H1 (cell line): Measurements from ENCODE around the gene SNED1. TPM values are rescaled to one million over a fixed set of nuclear protein-coding genes. Genes with fewer than 3 reads are reported as not detected.

ENCODE experiments used
- CTCF ChIA-PET: fragments of 300-600 bp; sonication (Branson Sonifier 250); formaldehyde crosslinking; loops from one replicate; lab custom pipeline; 2021; ENCODE audit not compliant: partially characterized antibody; lab: Charles Lee
- POLR2A ChIA-PET: fragments of 300-600 bp; sonication (Branson Sonifier 250); formaldehyde crosslinking; loops from one replicate; lab custom pipeline; 2021; ENCODE audit warnings: inconsistent platforms; ENCODE audit not compliant: partially characterized antibody; lab: Charles Lee
- DNase-seq, 2 experiments: peaks; one replicate each; pipeline versions ENCODE4 v3.0.0 to v3.0.0-alpha.2; 2010 to 2022; ENCODE audit warnings: low spot score in 2 of 2, low read depth in 1 of 2, mixed read lengths in 1 of 2
- FAIRE-seq: peaks from 2 replicates; lab custom pipeline; 2011; peaks lifted over from hg19 to GRCh38; lab: Jason Lieb, UNC
- H2AFZ ChIP-seq: 2 replicates; pipeline ENCODE4 v1.8.1; 2012; ENCODE audit warnings: low read length, inconsistent platforms
- H2AK5ac ChIP-seq: 2 replicates; pipeline ENCODE4 v1.6.1; 2013; ENCODE audit warnings: low read depth, low read length
- H2BK120ac ChIP-seq: replicated peaks from 2 replicates; pipeline ENCODE3; 2013; ENCODE audit warnings: low read depth, low read length, inconsistent platforms
- H2BK12ac ChIP-seq: 2 replicates; pipeline ENCODE4 v1.6.1; 2013; ENCODE audit warnings: low read depth, low read length
- H2BK15ac ChIP-seq: 2 replicates; pipeline ENCODE4 v1.6.1; 2013; ENCODE audit warnings: low read length
- H2BK20ac ChIP-seq: 2 replicates; pipeline ENCODE4 v1.6.1; 2013; ENCODE audit warnings: low read length
- H2BK5ac ChIP-seq: 2 replicates; pipeline ENCODE4 v1.6.1; 2013; ENCODE audit warnings: low read depth, low read length
- H3K14ac ChIP-seq: 2 replicates; pipeline ENCODE4 v1.6.1; 2013; ENCODE audit warnings: inconsistent platforms; ENCODE audit not compliant: insufficient read length
- H3K18ac ChIP-seq: 2 replicates; pipeline ENCODE4 v1.6.1; 2013; ENCODE audit warnings: low read length; ENCODE audit errors: extremely low read depth
- H3K23ac ChIP-seq: 2 replicates; pipeline ENCODE4 v1.6.1; 2013; ENCODE audit warnings: inconsistent platforms; ENCODE audit not compliant: insufficient read length
- H3K23me2 ChIP-seq: 2 replicates; pipeline ENCODE4 v1.6.1; 2013; ENCODE audit warnings: low read depth, low read length
- H3K27ac ChIP-seq: 2 replicates; pipeline ENCODE4 v1.6.1; 2011; ENCODE audit warnings: low read depth, low read length, inconsistent platforms
- H3K27me3 ChIP-seq, 4 experiments: replicated peaks in 1 of 4; 1 replicate in 1 of 4; 2 replicates in 3 of 4; pipeline versions ENCODE4 v1.6.1 to v1.8.1; 2011 to 2013; ENCODE audit warnings: low read length in 3 of 4, mild to moderate bottlenecking in 3 of 4, inconsistent platforms in 2 of 4, mixed read lengths in 2 of 4, moderate library complexity in 1 of 4; ENCODE audit not compliant: control insufficient read depth in 3 of 4, insufficient read depth in 3 of 4; ENCODE audit errors: extremely low read depth in 1 of 4
- H3K36me3 ChIP-seq, 4 experiments: 2 replicates each; pipeline versions ENCODE4 v1.6.1 to v1.8.1; 2011 to 2013; ENCODE audit warnings: mild to moderate bottlenecking in 4 of 4, low read length in 3 of 4, moderate library complexity in 2 of 4, control low read depth in 1 of 4, inconsistent platforms in 1 of 4; ENCODE audit not compliant: insufficient read depth in 4 of 4, control insufficient read depth in 2 of 4
- H3K4ac ChIP-seq: replicated peaks from 2 replicates; pipeline ENCODE3; 2013; ENCODE audit warnings: low read length, low read depth, mixed read lengths, inconsistent platforms; ENCODE audit not compliant: insufficient read length
- H3K4me1 ChIP-seq, 4 experiments: replicated peaks in 1 of 4; 1 replicate in 1 of 4; 2 replicates in 3 of 4; pipeline versions ENCODE4 v1.6.1 to v1.8.1; 2011 to 2013; ENCODE audit warnings: low read length in 3 of 4, inconsistent platforms in 2 of 4, mixed read lengths in 1 of 4; ENCODE audit not compliant: insufficient read depth in 4 of 4, control insufficient read depth in 3 of 4
- H3K4me2 ChIP-seq, 2 experiments: 2 replicates each; pipeline versions ENCODE4 v1.6.1 to v1.8.1; 2011 to 2013; ENCODE audit warnings: low read depth in 2 of 2, low read length in 2 of 2, control low read depth in 1 of 2, inconsistent platforms in 1 of 2, mild to moderate bottlenecking in 1 of 2; ENCODE audit not compliant: insufficient read depth in 1 of 2
- H3K4me3 ChIP-seq, 4 experiments: fragments of 200-600, 300-600 bp in 1 of 4; sonication (generic), shearing (Covaris generic), sonication (Bioruptor Twin) in 1 of 4; 2 replicates each; pipeline versions ENCODE4 v1.5.1 to v1.8.1; 2011 to 2016; ENCODE audit warnings: low read length in 4 of 4, low read depth in 3 of 4, control low read depth in 2 of 4, inconsistent platforms in 2 of 4, mild to moderate bottlenecking in 2 of 4, mixed read lengths in 1 of 4, moderate library complexity in 1 of 4; ENCODE audit not compliant: insufficient read depth in 2 of 4; ENCODE audit errors: extremely low read depth in 1 of 4
- H3K56ac ChIP-seq: replicated peaks from 2 replicates; pipeline ENCODE3; 2013; ENCODE audit warnings: low read depth, mild to moderate bottlenecking, mixed read lengths, low read length, inconsistent platforms; ENCODE audit not compliant: insufficient read length
- H3K79me1 ChIP-seq: 2 replicates; pipeline ENCODE4 v1.6.1; 2013; ENCODE audit warnings: low read depth, low read length, control low read depth
- H3K79me2 ChIP-seq, 2 experiments: 2 replicates each; pipeline versions ENCODE4 v1.6.1 to v1.8.1; 2012 to 2013; ENCODE audit warnings: low read length in 2 of 2, mild to moderate bottlenecking in 2 of 2, inconsistent platforms in 1 of 2; ENCODE audit not compliant: insufficient read depth in 2 of 2, control insufficient read depth in 1 of 2
- H3K9ac ChIP-seq, 4 experiments: replicated peaks in 1 of 4; 1 replicate in 1 of 4; 2 replicates in 3 of 4; pipeline versions ENCODE4 v1.6.1 to v1.8.1; 2011 to 2013; ENCODE audit warnings: low read depth in 3 of 4, low read length in 3 of 4, control low read depth in 2 of 4, mild to moderate bottlenecking in 2 of 4, moderate library complexity in 2 of 4, inconsistent platforms in 1 of 4; ENCODE audit errors: extremely low read depth in 1 of 4
- H3K9me3 ChIP-seq, 2 experiments: 2 replicates each; pipeline versions ENCODE4 v1.6.1 to v1.8.1; 2012 to 2013; ENCODE audit warnings: mild to moderate bottlenecking in 2 of 2, moderate library complexity in 2 of 2, control low read depth in 1 of 2, inconsistent platforms in 1 of 2, low read depth in 1 of 2, low read length in 1 of 2, mixed read lengths in 1 of 2; ENCODE audit not compliant: insufficient read depth in 2 of 2
- H4K20me1 ChIP-seq, 2 experiments: replicated peaks in 1 of 2; 2 replicates each; pipeline versions ENCODE3 to v1.8.1; 2011 to 2013; ENCODE audit warnings: inconsistent platforms in 2 of 2, low read length in 2 of 2, mild to moderate bottlenecking in 1 of 2; ENCODE audit not compliant: insufficient read depth in 2 of 2, control insufficient read depth in 1 of 2
- H4K5ac ChIP-seq: 2 replicates; pipeline ENCODE4 v1.6.1; 2013; ENCODE audit warnings: low read length, low read depth, mixed read lengths, inconsistent platforms; ENCODE audit not compliant: insufficient read length
- H4K8ac ChIP-seq: 2 replicates; pipeline ENCODE4 v1.8.0; 2013; ENCODE audit warnings: mild to moderate bottlenecking, moderate library complexity, low read length, inconsistent platforms; ENCODE audit not compliant: insufficient read depth; ENCODE audit errors: extremely low read depth
- H4K91ac ChIP-seq: replicated peaks from 2 replicates; pipeline ENCODE3; 2013; ENCODE audit warnings: low read length, mixed read lengths, inconsistent platforms; ENCODE audit not compliant: insufficient read length
- ATF2 ChIP-seq: IDR thresholded peaks from 2 replicates; pipeline ENCODE4 v1.6.1; 2012; ENCODE audit warnings: low read length, inconsistent platforms
- BACH1 ChIP-seq: IDR thresholded peaks from 2 replicates; pipeline ENCODE4 v1.6.1; 2012; ENCODE audit warnings: low read length, improper control_type of control experiment
- EGR1 ChIP-seq: IDR thresholded peaks from 2 replicates; pipeline ENCODE4 v1.6.1; 2011; ENCODE audit warnings: low read depth, low read length, borderline replicate concordance
- GTF2F1 ChIP-seq: IDR thresholded peaks from 2 replicates; pipeline ENCODE4 v1.6.1; 2012; ENCODE audit warnings: low read depth, low read length, improper control_type of control experiment, borderline replicate concordance
- NANOG ChIP-seq: IDR thresholded peaks from 2 replicates; pipeline ENCODE4 v1.6.1; 2011; ENCODE audit warnings: low read length, low read depth, mild to moderate bottlenecking, inconsistent platforms; ENCODE audit not compliant: insufficient read depth, poor library complexity, severe bottlenecking
- POU5F1 ChIP-seq: IDR thresholded peaks from 2 replicates; pipeline ENCODE4 v1.6.1; 2011; ENCODE audit warnings: low read depth, mild to moderate bottlenecking, low read length, moderate library complexity
- RXRA ChIP-seq: IDR thresholded peaks from 2 replicates; pipeline ENCODE4 v1.6.1; 2011; ENCODE audit warnings: low read depth, mild to moderate bottlenecking, low read length, moderate library complexity; ENCODE audit not compliant: insufficient read depth
- SIN3A ChIP-seq, 2 experiments: IDR thresholded peaks in 1 of 2; conservative IDR thresholded peaks in 1 of 2; 2 replicates each; pipeline ENCODE4 v1.6.1; 2011 to 2012; ENCODE audit warnings: low read length in 2 of 2, improper control_type of control experiment in 1 of 2, low read depth in 1 of 2, mild to moderate bottlenecking in 1 of 2
- TBP ChIP-seq: IDR thresholded peaks from 2 replicates; pipeline ENCODE4 v1.6.1; 2011; ENCODE audit warnings: low read depth, low read length, improper control_type of control experiment
- WGBS, 2 experiments: shearing (Covaris generic) in 1 of 2; methylation state at CpG; one replicate each; pipeline versions ENCODE4 v1.1.6 to v1.1.7; 2013 to 2015; ENCODE audit warnings: low lambda C conversion rate in 2 of 2, mixed read lengths in 2 of 2, inconsistent platforms in 1 of 2, low coverage in 1 of 2, missing lambda C conversion rate in 1 of 2; ENCODE audit not compliant: insufficient replicate concordance in 2 of 2, insufficient coverage in 1 of 2, insufficient read length in 1 of 2; ENCODE audit errors: extremely low coverage in 1 of 2, missing lambda C conversion rate in 1 of 2; 5-methylcytosine and 5-hydroxymethylcytosine counted together
- polyA plus RNA-seq, 7 experiments: library from polyadenylated mRNA; depleted of rRNA in 3 of 7; stranded (reverse) in 5 of 7; unstranded in 2 of 7; fragments of >200 nt in 5 of 7; fragments of 200-250 nt in 2 of 7; gene quantifications; 1 replicate in 5 of 7; 2 replicates in 1 of 7; 4 replicates in 1 of 7; pipeline versions ENCODE4 v1.2.1 to v1.2.3, GENCODE V29; 2011 to 2013; ENCODE audit warnings: missing spikeins in 2 of 7, mixed read lengths in 2 of 7
- total RNA-seq: library from RNA; stranded (reverse); fragmentation: NEBNext Ultra II Directional; extraction: Animal tissue kit (Norgen Biotek cat#: 25700); gene quantifications from 2 replicates; pipeline ENCODE4 v1.2.1, GENCODE V29; 2021

Gene SNED1
- total and polyA plus RNA-seq, 2 of the 8 experiments (the other 6 are each of a cell fraction or from before 2014, with no cell fraction given): 1.9 TPM

- FAIRE-seq: no peak
Measured at GRCh38 chr2:241094924-241095420, 96.6 kb downstream of the SNED1 start.

More at GRCh38 chr2:241094924-241095420, 96.6 kb downstream of the SNED1 start:
- no peak overlapping the region; the same call in 1 of the 2 replicates for H3K27ac ChIP-seq
- H3K79me2 ChIP-seq: peaks cover 0 to 21% of the 10 kb centered on the region in 2 experiments; a peak in 2 of 4 replicates
- no peak overlapping the region for H3K56ac ChIP-seq
- no peaks in the 10 kb centered on the region for H3K9me3 ChIP-seq
- no peak overlapping the region for H2AFZ ChIP-seq
- H2BK15ac ChIP-seq: no peak overlapping the region
- H3K4me2 ChIP-seq: 0 out of 4 replicates have a peak overlapping the region, but pooled peaks have one; percentile 2 to 18
- H2BK120ac ChIP-seq: no peak overlapping the region
- H3K36me3 ChIP-seq: peaks cover 15 to 39% (median 32%) of the 10 kb centered on the region in 4 experiments
- H4K91ac ChIP-seq: no peak overlapping the region
- no peaks in the 10 kb centered on the region for H3K27me3 ChIP-seq
- ChIA-PET POLR2A (interaction anchor here (0.7 to 1.4 kb wide), 2 partner anchors 16 to 59 kb away, joined by 3 to 5 read pairs; no protein-coding TSS in a partner anchor), CTCF (interaction anchor here (0.7 to 0.9 kb wide), 2 partner anchors 17 to 137 kb away, joined by 3 read pairs; no protein-coding TSS in a partner anchor)
- peaks cover 0 to 8% of the 10 kb centered on the region in 2 experiments for H4K20me1 ChIP-seq
- 87% methylated on average over 4 of the region's 6 CpGs; no CpG with 5 or more reads in 1 of the 2 experiments for WGBS, 2 experiments
- TF ChIP-seq POU5F1 (no peak), SIN3A (conservative IDR thresholded peaks at IDR 0.05 in 1 of 2, IDR thresholded peaks at IDR 0.05 in 1 of 2; ENCODE audit: low read depth in 1 of 2, low read length in 2 of 2) (no peak), ATF2 (no peak), EGR1 (no peak), TBP (no peak), RXRA (no peak), BACH1 (no peak), NANOG (no peak), GTF2F1 (no peak)
- H4K8ac ChIP-seq: no peak overlapping the region
- no peak overlapping the region for H3K14ac ChIP-seq
- H2BK20ac ChIP-seq: no peak overlapping the region
- no peak overlapping the region for H4K5ac ChIP-seq
- no peak for DNase-seq
- H3K23ac ChIP-seq: no peak overlapping the region
- H3K18ac ChIP-seq: 0 out of 2 replicates have a peak overlapping the region, but pooled peaks have one; percentile 16
- H2BK12ac ChIP-seq: no peak overlapping the region
- H3K4me3 ChIP-seq: no peak overlapping the region
- peaks cover 0 to 12% (median 6%) of the 10 kb centered on the region in 4 experiments; a peak in 5 of 7 replicates for H3K4me1 ChIP-seq
- no peak overlapping the region for H3K9ac ChIP-seq
- no peaks in the 10 kb centered on the region for H3K23me2 ChIP-seq
- peaks cover 2% of the 10 kb centered on the region; the same call in 1 of the 2 replicates for H3K79me1 ChIP-seq
- no peak overlapping the region for H2AK5ac ChIP-seq
- no peak overlapping the region for H2BK5ac ChIP-seq
- no peak overlapping the region for H3K4ac ChIP-seq
